Colonic mucosa (tissue), 4 donors: ENCODE results near the gene RPL7A. TPM values are rescaled to one million over a fixed set of nuclear protein-coding genes. Genes with fewer than 3 reads are reported as not detected.
"Not testable (repeated sequence)": the region's sequence is repeated elsewhere in the genome, so short reads cannot be mapped to it uniquely, and the experiment has no call there.

ENCODE experiments used
- DNase-seq: peaks from one replicate; pipeline ENCODE4 v3.0.0-alpha.2; 2020
- H3K27ac ChIP-seq: fragments of 200-600 bp; one replicate; pipeline ENCODE4 v1.8.0; 2021
- H3K27me3 ChIP-seq: fragments of 200-600 bp; one replicate; pipeline ENCODE4 v1.8.0; 2021
- H3K36me3 ChIP-seq: fragments of 200-600 bp; one replicate; pipeline ENCODE4 v1.8.0; 2021
- H3K4me1 ChIP-seq: fragments of 200-600 bp; one replicate; pipeline ENCODE4 v1.8.0; 2021; ENCODE audit warnings: mild to moderate bottlenecking
- H3K4me3 ChIP-seq: fragments of 200-600 bp; one replicate; pipeline ENCODE4 v1.8.0; 2021
- H3K9ac ChIP-seq, 2 donors: one replicate each; pipeline ENCODE4 v1.7.0; 2013; ENCODE audit warnings: control low read depth in 2 of 2, low read depth in 2 of 2, low read length in 2 of 2
- H3K9me3 ChIP-seq: fragments of 200-600 bp; one replicate; pipeline ENCODE4 v1.8.0; 2021
- CTCF ChIP-seq: fragments of 200-600 bp; IDR thresholded peaks from one replicate; pipeline ENCODE4 v1.8.0; 2022; ENCODE audit warnings: antibody characterized with exemption, mild to moderate bottlenecking
- intact Hi-C: fragments of 100-400 bp; cut with DNase I; formaldehyde crosslinking; loops from one replicate; pipeline ENCODE4 v1.14.1; 2022
- total RNA-seq, 2 donors: library from RNA; stranded (reverse); fragmentation: NEBNext Ultra II Directional in 1 of 2; extraction: Animal tissue kit (Norgen Biotek cat#: 25700) in 1 of 2; gene quantifications; one replicate each; pipeline ENCODE4 v1.2.1, GENCODE V29; 2021
- donor health status: healthy.
- donor health status: DM: no; HTN: no; CAD: no.
- donor health status: DM: no; HTN: no; CAD: no.

The RPL7A gene
- total RNA-seq, 2 donors from 2014 or later: 1,628 to 2,136 TPM

- TF ChIP-seq CTCF: no peak
Measured at GRCh38 chr9:133315997-133316396, 32.0 kb upstream of the RPL7A start.

GRCh38 chr9:133317551-133317950 is 30.5 kb upstream of the RPL7A start:
- H3K4me3 ChIP-seq, H3K36me3 ChIP-seq, H3K27me3 ChIP-seq, H3K4me1 ChIP-seq, H3K9ac ChIP-seq, DNase-seq, H3K9me3 ChIP-seq, H3K27ac ChIP-seq, intact Hi-C loops: not testable (repeated sequence)

More at GRCh38 chr9:133315997-133316396, 32.0 kb upstream of the RPL7A start:
- no peaks in the 10 kb centered on the region for H3K27me3 ChIP-seq
- H3K36me3 ChIP-seq: no peaks in the 10 kb centered on the region
- no peak for DNase-seq
- H3K9ac ChIP-seq: no peak overlapping the region
- intact Hi-C loops: no loop called here
- H3K4me3 ChIP-seq: no peak overlapping the region
- H3K9me3 ChIP-seq: no peaks in the 10 kb centered on the region
- H3K27ac ChIP-seq: no peak overlapping the region
- H3K4me1 ChIP-seq: no peaks in the 10 kb centered on the region

GRCh38 chr9:133320421-133320881 is 27.6 kb upstream of the RPL7A start:
- H3K36me3 ChIP-seq: no peaks in the 10 kb centered on the region
- no peak for TF ChIP-seq CTCF
- H3K4me1 ChIP-seq: no peaks in the 10 kb centered on the region
- no peaks in the 10 kb centered on the region for H3K27me3 ChIP-seq
- no peak for DNase-seq
- H3K9ac ChIP-seq: no peak overlapping the region
- H3K4me3 ChIP-seq: no peak overlapping the region
- no peak overlapping the region for H3K27ac ChIP-seq
- no peaks in the 10 kb centered on the region for H3K9me3 ChIP-seq
- intact Hi-C loops: loop anchor here (10.0 kb wide), 1 partner anchor 86 kb away; no protein-coding TSS in a partner anchor

- H3K4me1 ChIP-seq: no peaks in the 10 kb centered on the region
- intact Hi-C loops: loop anchor here (10.0 kb wide), 1 partner anchor 87 kb away; no protein-coding TSS in a partner anchor
- no peak overlapping the region for H3K4me3 ChIP-seq
- no peaks in the 10 kb centered on the region for H3K36me3 ChIP-seq
- DNase-seq: no peak
- H3K27ac ChIP-seq: no peak overlapping the region
- H3K9ac ChIP-seq: no peak overlapping the region
- H3K9me3 ChIP-seq: no peaks in the 10 kb centered on the region
- no peaks in the 10 kb centered on the region for H3K27me3 ChIP-seq
- TF ChIP-seq CTCF: no peak
Measured at GRCh38 chr9:133321411-133321935, 26.5 kb upstream of the RPL7A start.

GRCh38 chr9:133322701-133323100 is 25.3 kb upstream of the RPL7A start:
- no peaks in the 10 kb centered on the region for H3K4me1 ChIP-seq
- no peaks in the 10 kb centered on the region for H3K9me3 ChIP-seq
- no peak for DNase-seq
- H3K9ac ChIP-seq: no peak overlapping the region
- no peak overlapping the region for H3K4me3 ChIP-seq
- H3K27me3 ChIP-seq: no peaks in the 10 kb centered on the region
- H3K36me3 ChIP-seq: no peaks in the 10 kb centered on the region
- no peak for TF ChIP-seq CTCF
- intact Hi-C loops: loop anchor here (10.0 kb wide), 1 partner anchor 88 kb away; no protein-coding TSS in a partner anchor
- H3K27ac ChIP-seq: no peak overlapping the region

- H3K9ac ChIP-seq: no peak overlapping the region
- no peak overlapping the region for H3K27ac ChIP-seq
- no peak overlapping the region for H3K4me3 ChIP-seq
- no peak for DNase-seq
- no peak for TF ChIP-seq CTCF
- no peaks in the 10 kb centered on the region for H3K4me1 ChIP-seq
- no peaks in the 10 kb centered on the region for H3K36me3 ChIP-seq
- intact Hi-C loops: loop anchor here (10.0 kb wide), 1 partner anchor 88 kb away; no protein-coding TSS in a partner anchor
- no peaks in the 10 kb centered on the region for H3K9me3 ChIP-seq
- no peaks in the 10 kb centered on the region for H3K27me3 ChIP-seq
Measured at GRCh38 chr9:133323211-133323610, 24.8 kb upstream of the RPL7A start.
